GM18502 (cell line): ENCODE measurements around the gene AKAP8.

Experiments used
- ATAC-seq: cut with Tn5 transposase; IDR thresholded peaks from one replicate; pipeline ENCODE4 v1.9.1; 2021; ENCODE audit warnings: mild to moderate bottlenecking; ENCODE audit not compliant: unreplicated experiment, poor library complexity

The AKAP8 gene

GRCh38 chr19:15305582-15306334 is 73.8 kb downstream of the AKAP8 start:
- ATAC-seq = no peak

- no peak for ATAC-seq
Observed at GRCh38 chr19:15304140-15304705, 75.4 kb downstream of the AKAP8 start.
